Right forelimb (tissue), 1 donor: ENCODE data around the gene RPS17.
"Not testable (repeated sequence)": the region's sequence is repeated elsewhere in the genome, so short reads cannot be mapped to it uniquely, and the experiment has no call there.

Experiments used
- DNase-seq: peaks from one replicate; pipeline ENCODE4 v3.0.0-alpha.2; 2018

Gene RPS17

GRCh38 chr15:82505842-82506241 is 34.4 kb downstream of the RPS17 start:
- not testable (repeated sequence) for DNase-seq

- DNase-seq, result not testable (repeated sequence)
Measured at GRCh38 chr15:82504074-82504473, 36.2 kb downstream of the RPS17 start.

- not testable (repeated sequence) for DNase-seq
Measured at GRCh38 chr15:82502700-82503339, 37.4 kb downstream of the RPS17 start.

- DNase-seq, result not testable (repeated sequence)
Measured at GRCh38 chr15:82500772-82501171, 39.5 kb downstream of the RPS17 start.

GRCh38 chr15:82497978-82498377 is 42.3 kb downstream of the RPS17 start:
- DNase-seq, result not testable (repeated sequence)

GRCh38 chr15:82488250-82488649 is 52.0 kb downstream of the RPS17 start:
- not testable (repeated sequence) for DNase-seq

GRCh38 chr15:82487045-82487444 is 53.2 kb downstream of the RPS17 start:
- DNase-seq, result not testable (repeated sequence)
